Measurements from ENCODE around the gene TYMP.

DNA sequence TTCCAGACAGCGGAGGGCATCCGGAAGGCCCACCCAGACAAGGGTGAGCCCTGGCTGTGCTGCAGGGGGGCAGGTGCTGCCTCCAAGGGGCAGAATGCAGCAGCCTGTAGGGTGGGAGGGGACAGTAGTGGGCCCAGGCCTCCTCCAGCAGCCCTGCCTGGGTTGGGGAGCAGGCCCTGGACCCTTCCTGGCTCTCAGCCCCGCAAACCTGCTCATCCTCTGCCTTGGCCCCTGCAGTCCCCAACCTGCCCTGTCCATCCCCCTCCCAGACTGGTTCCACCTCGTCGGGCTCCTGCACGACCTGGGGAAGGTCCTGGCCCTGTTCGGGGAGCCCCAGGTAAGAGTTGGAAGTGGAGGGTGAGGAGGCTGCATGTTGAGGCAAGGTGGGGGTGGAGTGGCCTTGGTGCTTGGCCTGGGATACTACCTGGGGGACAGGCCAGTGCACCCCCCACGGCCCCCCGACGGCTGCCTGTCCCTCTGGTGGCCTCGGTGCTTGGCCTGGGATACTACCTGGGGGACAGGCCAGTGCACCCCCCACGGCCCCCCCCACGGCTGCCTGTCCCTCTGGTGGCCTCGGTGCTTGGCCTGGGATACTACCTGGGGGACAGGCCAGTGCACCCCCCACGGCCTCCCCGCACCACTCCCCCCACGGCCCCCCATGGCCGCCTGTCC, 41.7 kb downstream of the TYMP start:
- TF ChIP-seq CTCF (IDR thresholded peaks at IDR 0.05; ENCODE audit: low read length) (no peak), EZH2 (IDR thresholded peaks at IDR 0.05; ENCODE audit: borderline replicate concordance, low read length) (no peak)

All from OCI-LY1 (cell line).